GM21515 (cell line): ENCODE measurements around the gene CPD.

Experiments
- ATAC-seq: cut with Tn5 transposase; IDR thresholded peaks from one replicate; pipeline ENCODE4 v1.9.1; 2021; ENCODE audit not compliant: unreplicated experiment

The CPD gene

GRCh38 chr17:30495586-30495985 lies 116.9 kb downstream of the CPD start:
- ATAC-seq = no peak

- no peak for ATAC-seq
These were observed 124.8 kb downstream of the CPD start for GRCh38 chr17:30503558-30503957.

GRCh38 chr17:30505868-30506417 lies 127.2 kb downstream of the CPD start:
- ATAC-seq = no peak

GRCh38 chr17:30506481-30506880 lies 127.8 kb downstream of the CPD start:
- no peak for ATAC-seq

- ATAC-seq = no peak
These were observed 134.6 kb downstream of the CPD start for GRCh38 chr17:30513346-30513745.

- ATAC-seq = no peak
These were observed 136.3 kb downstream of the CPD start for GRCh38 chr17:30514895-30515596.

- ATAC-seq = no peak
These were observed 139.1 kb downstream of the CPD start for GRCh38 chr17:30517786-30518185.

GRCh38 chr17:30519166-30519565 lies 140.4 kb downstream of the CPD start:
- ATAC-seq = no peak
